ENCODE results near the gene PKP3.
"Not testable (repeated sequence)": the region's sequence is repeated elsewhere in the genome, so short reads cannot be mapped to it uniquely, and the experiment has no call there.

Gene PKP3

DNA sequence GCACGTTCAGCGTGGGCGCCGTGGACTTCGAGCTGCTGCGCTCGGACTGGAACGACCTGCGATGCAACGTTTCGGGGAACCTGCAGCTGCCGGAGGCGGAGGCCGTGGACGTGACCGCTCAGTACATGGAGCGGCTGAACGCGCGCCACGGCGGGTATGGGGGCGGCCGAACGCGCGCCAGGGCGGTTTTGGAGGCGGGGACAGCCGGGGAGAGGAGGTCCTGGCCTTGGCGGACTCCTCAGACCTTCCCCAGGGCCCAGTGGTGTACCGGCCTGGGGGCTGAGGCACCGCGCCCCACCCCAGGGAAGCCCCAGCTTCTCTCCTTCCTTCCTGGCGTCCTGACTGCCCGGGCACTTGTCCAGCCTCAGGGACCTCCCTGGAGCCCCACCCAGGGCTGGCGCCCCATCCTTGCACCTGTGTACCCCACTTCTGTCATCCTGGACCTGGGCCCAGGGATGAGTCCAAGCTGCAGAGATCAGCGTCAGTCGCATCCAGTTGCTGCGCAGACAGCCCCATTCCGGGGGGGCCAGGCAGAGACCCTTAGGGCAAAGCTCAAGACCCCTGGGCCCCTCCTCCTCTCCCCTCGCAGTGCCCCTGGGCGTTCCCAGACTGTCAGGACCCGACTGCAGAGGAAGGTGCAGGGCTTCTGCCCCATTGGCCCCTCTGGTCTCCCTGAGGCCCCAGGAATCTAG is 16.7 kb upstream of the PKP3 start:
- DNase-seq (ENCODE audit: insufficient read length, low spot score), result no peak

GRCh38 chr11:377883-378500 is 16.0 kb upstream of the PKP3 start:
- no peak for FAIRE-seq
- no peak for DNase-seq (ENCODE audit: insufficient read length, low spot score)

More for the DNA sequence above, 16.7 kb upstream of the PKP3 start:
- no peak for FAIRE-seq

DNA sequence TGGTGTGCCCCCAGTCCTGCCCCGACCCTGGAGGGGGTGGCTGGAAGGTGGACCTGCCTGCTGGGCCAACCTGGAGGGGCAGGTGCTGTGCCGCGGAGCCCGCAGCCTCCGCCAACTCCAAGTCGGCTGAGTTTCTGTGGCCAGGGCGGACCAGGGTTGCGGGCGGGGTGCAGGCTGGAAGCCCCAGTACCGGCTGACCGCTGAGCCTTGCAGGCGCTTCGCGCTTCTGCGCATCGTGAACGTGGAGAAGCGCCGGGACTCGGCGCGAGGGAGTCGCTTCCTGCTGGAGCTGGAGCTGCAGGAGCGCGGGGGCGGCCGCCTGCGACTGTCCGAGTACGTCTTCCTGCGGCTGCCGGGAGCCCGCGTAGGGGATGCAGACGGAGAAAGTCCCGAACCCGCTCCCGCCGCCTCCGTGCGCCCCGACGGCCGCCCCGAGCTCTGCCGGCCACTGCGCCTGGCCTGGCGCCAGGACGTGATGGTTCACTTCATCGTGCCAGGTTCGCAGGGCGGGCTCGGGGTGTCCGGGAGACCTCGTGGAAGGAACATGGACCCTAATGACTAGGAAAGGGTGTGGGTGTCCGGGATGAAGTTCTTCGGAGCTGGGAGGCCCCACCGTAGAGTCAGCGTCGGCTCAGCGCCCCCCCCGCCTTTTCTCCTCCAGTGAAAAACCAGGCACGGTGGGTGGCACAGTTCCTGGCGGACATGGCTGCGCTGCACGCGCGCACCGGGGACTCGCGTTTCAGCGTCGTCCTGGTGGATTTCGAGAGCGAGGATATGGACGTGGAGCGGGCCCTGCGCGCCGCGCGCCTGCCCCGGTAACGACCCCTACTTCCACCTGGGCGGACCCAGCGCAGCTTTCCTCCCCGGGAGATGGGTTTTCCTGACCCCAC is 14.6 kb upstream of the PKP3 start:
- DNase-seq (ENCODE audit: insufficient read length, low spot score), result no peak
- no peak for FAIRE-seq

GRCh38 chr11:380095-380480 is 13.9 kb upstream of the PKP3 start:
- no peak for DNase-seq (ENCODE audit: insufficient read length, low spot score)
- FAIRE-seq, result no peak

DNA sequence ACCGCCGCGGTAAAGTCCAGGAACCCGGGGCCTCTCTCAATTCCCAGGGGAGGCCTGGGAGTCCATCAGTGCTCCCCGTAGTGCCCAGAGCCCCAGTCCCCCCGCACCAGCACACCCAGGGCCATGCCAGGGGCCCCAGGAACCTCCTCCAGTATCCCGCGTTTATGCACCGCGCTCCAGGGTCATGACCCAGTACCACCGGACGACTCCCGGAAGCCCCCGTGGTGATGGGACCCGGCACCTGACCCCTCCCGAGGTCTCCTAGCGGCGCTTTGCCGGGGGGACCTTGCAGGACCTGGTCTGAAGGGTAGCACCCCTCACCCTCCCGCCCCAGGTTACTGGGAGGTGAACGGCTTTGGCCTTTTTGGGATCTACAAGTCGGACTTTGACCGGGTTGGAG is 13.5 kb upstream of the PKP3 start:
- no peak for FAIRE-seq
- no peak for DNase-seq (ENCODE audit: insufficient read length, low spot score)

DNA sequence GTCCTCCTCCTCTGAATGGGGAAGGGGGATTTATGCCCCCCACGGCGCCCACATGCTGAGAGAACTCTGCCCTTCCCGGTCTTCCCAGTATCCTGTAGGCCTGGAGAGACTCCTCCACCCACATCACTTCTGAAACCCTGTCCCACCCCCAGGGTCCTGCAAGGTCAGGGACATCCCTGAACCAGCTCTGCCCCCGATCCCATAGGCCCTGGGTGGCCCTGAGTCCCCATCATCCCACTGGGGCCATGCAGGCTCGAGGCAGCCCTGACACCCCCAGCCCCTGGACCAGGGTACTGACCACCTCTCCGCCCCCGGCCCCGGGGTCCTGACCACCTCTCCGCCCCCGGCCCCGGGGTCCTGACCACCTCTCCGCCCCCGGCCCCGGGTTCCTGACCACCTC is 13.0 kb upstream of the PKP3 start:
- DNase-seq (ENCODE audit: insufficient read length, low spot score) (no peak), FAIRE-seq (no peak)

- DNase-seq (ENCODE audit: insufficient read length, low spot score) (no peak), FAIRE-seq (no peak)
These were observed 12.4 kb upstream of the PKP3 start for GRCh38 chr11:381501-382072.

DNA sequence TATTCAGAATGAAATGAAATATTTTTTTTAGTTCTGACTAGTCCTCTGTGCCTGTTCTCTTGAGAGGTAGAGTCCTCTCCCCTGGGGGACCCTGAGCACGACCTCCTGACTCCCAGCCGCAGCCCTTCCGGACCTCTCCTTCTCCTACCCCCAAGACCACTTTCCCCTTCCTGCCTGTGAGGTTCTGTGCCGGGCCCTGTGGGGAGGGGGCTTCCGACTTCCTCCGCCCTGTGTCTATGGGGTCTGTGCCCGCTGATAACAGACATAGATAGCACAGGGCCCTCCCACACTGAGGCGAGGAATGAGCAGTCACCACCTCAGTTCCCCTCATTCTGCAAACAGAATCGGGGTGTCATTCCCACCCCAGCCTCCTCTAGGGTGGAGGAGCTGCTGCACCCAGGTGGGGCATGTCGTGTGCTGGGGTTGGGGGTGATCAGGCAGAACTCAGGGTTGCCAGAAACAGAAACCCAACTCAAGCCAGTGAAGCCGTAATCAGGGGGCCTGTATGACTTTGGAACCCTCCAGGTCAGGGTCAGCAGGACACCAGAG is 11.9 kb upstream of the PKP3 start:
- no peak for DNase-seq (ENCODE audit: insufficient read length, low spot score)
- no peak for FAIRE-seq

DNA sequence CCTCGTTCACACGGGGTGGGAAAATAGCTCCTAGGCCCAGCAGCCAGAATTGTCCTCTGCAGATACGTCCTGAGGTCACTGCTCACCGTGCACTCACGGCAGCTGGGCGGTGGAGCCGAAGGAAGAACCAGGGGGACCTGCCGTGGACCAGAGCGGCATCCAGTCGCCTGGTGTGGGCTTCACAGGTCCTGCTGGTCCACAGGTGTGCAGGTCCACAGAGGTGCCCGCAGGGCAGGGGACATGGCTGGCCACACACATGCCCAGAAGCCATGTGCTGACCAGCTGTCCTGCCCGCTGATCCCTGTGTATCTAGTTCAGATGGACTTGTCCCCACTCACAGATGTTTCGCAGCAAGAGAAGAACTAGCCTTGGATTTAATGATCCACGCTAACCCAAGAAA is 10.6 kb upstream of the PKP3 start:
- DNase-seq (ENCODE audit: insufficient read length, low spot score) (no peak), FAIRE-seq (no peak)

DNA sequence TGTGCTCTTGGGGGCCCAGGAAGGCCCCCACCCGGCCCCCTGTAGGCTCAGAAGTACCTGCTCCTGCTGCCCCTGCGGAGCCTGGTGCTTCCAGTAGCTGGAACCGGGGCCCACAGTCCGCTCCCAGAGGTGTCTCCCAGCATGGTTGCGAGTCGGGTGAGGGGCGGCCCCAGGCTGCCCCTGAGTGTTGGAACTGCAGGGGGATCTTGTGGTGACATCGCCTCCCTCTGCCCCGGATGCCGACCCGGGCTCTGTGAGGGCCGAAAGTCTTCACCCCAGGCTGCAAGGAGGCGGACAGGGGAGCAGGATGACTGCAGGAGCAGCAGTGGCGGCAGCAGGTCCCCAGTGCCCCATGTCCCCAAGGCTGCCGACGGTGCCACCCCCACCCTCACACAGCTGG is 9.5 kb upstream of the PKP3 start:
- DNase-seq (ENCODE audit: insufficient read length, low spot score) (no peak), FAIRE-seq (no peak)

DNA sequence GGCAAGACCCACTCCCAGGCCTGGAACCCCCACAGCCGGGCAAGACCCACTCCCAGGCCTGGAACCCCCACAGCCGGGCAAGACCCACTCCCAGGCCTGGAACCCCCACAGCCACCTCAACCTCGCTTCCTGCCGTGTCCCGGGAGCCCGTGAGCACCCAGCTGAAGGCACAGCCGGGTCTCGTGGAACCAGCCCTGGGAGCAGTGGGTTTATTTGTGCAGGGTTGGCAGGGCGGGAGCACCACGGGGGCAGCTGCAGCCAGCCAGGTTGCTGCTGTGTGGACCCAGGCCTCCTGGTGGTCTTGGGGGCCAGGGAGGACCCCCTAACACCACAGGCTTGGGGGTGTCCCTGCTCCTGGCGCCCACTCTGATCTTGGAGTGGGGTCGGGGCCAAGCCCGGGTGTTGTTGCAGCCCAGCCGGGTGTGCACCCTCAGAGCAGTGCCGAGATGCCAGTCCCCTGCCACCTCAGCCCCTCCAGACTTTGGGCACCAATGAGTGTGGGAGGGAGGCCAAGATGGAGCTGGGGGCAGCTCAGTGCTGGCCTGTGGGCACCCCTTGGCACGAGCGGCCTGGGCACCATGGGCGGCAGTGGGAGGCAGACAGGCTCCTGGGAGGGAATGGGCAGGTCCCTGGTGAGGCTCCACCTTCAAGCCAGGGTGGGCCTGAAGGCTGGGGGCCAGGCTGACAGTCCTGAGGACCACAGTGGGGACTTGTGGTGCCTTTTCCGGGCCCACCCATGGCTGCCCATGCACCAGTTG is 8.2 kb upstream of the PKP3 start:
- DNase-seq (ENCODE audit: insufficient read length, low spot score) (no peak), FAIRE-seq (no peak)

GRCh38 chr11:386483-386882 is 7.5 kb upstream of the PKP3 start:
- no peak for DNase-seq (ENCODE audit: insufficient read length, low spot score)
- no peak for FAIRE-seq

- FAIRE-seq (no peak), DNase-seq (ENCODE audit: insufficient read length, low spot score) (no peak)
These were observed 6.7 kb upstream of the PKP3 start for GRCh38 chr11:387193-387793.

GRCh38 chr11:389369-389768 is 4.6 kb upstream of the PKP3 start:
- not testable (repeated sequence) for DNase-seq (ENCODE audit: insufficient read length, low spot score); FAIRE-seq

DNA sequence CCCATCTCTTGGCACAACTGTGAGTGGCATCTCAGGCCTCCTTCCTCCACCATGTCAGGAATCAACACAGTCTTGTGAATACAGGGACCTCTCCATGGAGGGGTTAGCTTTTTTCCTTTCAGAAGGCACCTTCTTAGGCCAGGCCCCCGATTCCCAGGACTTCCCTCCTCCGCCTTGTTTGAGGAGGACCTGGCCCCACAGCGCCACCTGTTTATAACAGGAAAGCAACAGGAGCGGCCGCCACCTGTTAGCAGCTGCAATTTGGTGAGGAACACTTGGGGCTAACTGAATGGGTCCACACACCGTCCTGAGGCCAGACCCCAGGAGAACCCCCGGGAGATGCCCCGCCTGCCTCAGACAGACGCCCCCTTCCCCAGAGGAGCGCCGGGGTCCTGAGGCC is 3.8 kb upstream of the PKP3 start:
- FAIRE-seq, result no peak
- DNase-seq (ENCODE audit: insufficient read length, low spot score), result no peak

DNA sequence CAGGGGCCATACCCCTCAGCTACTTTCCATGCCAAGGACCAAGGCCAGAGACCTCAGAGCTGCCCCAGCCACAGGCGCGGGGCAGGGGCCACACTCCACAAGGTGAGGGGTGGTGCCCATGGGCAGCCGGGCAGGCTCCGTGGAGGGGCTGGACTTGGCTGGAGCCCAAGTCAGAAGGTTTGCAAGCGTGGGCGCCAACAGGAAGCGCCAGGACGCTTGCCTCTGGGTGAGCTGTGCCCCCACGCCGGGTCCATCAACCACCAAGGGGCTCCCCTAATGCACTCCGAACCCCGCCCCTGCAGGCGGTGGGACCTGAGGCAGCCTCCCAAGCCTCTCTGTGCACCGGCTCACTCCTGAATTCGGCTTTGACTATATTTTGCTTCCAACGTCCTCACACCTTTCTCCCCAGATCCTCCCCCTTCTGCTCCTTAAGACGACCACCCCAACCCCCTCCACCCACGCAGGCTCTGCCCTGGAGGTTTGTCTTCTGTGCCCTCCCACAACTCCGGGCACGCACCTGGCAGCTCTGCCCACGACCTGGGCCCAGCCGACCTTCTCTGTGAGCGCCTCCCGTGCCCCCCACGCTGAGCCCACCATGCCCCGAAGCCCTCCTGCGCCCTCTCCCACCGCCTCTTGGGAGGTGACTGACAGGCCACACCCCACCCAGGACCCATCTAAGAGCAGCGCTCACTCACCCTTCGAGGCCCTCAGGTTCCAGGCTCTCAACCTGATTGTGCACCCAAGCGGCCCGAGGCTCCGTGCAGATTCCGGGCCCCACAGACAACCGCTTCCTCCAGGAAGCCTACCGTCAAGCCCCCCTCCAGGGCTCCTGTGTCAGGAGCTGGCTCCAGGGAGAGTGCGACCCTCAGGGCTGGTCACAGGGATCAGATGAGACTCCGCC is 2.6 kb upstream of the PKP3 start:
- no peak for FAIRE-seq

DNA sequence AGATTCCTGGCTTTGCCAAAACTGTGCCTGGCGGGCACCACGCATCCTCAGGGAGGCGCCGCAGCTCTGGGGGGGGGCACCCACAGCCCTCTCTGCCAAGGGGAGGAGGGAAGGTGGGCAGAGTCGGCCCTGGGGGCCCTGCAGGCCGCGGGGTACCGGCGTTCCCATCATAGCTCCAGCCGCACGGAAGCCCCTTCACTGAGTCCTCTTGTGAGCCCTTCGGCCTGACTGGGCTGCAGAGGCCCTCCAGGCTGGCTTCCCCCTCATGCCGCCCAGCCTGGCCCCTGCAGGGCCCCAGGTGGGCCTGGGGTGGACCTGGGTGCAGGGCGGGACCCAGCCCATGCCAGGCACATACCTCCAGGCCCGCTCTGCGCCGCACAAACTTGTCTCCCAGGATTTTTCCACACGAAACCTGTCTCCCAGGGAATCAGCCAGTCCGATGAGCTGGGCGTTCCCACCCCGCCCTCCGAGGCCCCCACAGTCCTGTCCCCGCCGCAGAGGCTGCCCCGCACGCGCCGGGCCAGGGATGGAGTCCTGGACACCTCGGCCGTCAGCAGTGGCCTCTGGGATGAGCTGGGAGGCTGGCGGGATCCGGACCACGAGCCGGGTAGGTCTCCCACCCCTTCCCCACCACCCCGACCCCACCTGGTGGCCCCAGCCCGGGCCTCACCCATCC is 1.8 kb upstream of the PKP3 start:
- DNase-seq (ENCODE audit: insufficient read length, low spot score), result no peak
- FAIRE-seq, result no peak

More for the DNA sequence above, 2.6 kb upstream of the PKP3 start:
- DNase-seq (ENCODE audit: insufficient read length, low spot score), result no peak

DNA sequence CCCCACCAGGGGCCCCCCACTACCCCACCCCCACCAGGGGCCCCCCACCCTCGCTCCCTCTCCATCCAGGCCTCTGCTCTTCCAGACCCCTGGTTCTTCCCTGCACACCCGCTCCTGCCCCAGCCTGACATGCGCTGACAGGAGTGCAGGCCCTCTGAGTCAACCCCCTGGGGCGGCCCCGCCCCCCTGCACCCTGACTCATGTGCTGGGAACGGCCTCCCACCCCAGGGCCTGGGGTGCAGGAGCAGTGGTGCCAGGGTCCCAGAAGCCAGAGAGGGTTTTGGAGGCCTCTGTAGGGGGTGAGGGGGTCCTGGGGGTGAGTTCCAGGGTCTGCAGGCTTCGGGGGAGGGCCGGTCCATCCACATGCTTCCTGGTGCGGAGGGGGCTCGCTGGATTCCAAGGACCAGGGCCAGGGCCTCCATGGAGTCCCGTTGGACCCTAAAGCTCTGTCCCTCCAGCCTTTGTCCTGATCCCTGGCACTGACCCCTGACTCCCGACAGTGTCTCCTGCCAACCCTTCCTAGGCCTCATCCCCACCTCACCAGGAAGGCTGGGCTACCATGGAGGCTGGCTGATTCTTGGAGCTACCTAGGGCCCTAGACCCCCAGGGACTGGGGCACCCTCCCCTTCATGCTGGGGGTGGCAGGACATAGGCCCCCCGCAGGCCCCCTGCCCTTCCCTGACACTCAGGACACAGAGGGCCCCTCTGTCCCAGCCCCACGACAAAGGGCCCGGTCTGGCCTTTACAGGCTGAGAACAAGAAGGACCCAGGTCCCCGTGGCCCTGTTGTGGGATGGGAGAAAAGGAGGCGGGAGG is 583 bp upstream of the PKP3 start:
- DNase-seq (ENCODE audit: insufficient read length, low spot score) (no peak), FAIRE-seq (no peak)

Data from GM19239 (cell line).